ENCODE results near the gene INAFM2. TPM values are rescaled to one million over a fixed set of nuclear protein-coding genes. Genes with fewer than 3 reads are reported as not detected.

Gene INAFM2
- polyA plus RNA-seq, 2 of the 4 experiments (the other 2 are of a cell fraction) = 2.8 to 3.8 TPM

DNA sequence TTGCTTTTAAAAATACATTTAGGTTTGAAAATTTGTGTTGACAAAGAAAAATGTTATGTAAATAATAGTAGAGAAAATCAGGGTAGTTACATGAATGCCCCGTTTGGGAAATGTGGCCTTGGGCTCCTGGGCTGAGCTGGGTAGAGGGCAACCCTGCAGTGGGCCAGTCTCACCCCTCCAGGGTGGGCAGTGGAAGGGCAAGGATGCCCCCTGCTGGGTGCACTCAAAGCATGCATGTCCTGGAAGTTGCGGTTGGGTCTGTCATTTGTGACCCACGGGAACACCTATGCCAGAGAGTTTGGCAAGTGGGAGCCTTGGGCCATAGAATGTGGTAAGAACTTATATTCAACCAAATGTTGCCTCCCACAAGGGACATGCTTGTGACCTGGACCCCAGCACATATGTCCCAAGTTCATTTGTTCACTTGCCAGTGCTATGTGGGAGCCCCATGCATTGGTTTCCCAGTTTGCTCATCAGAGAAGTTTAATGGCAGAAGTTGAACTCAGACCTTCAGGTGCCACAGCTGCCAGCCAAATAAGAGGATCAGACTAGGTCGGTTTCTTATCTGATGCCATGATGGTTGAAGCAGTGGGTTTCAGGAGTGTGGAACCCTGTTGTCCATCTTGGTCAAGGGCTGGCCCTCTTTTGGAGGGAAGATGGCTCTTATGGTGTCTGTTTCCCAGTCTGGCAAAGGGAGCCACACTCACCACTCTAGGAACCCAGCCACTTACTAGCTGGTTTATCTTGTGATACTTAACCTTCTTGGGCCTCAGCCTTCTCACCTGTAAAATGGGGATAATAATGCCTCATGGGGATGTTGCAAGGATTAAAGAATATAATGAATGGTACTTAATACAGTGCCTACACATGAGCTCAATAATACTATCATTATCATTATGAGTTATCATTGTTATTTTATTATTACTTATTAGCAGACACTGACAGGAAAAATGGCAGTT, 13.2 kb upstream of the INAFM2 start:
- WGBS (ENCODE audit: missing lambda C conversion rate) = 8% methylated on average over 4 of the region's 4 CpGs
- Histone ChIP-seq H3K27ac (no peak overlapping the region), H3K4me1 (peaks cover 6% of the 10 kb centered on the region; the same call in 1 of the 3 replicates), H3K4me3 (no peak overlapping the region), H3K9me3 (no peaks in the 10 kb centered on the region), H3K4me2 (no peak overlapping the region)
- DNase-seq (ENCODE audit: low read depth in 1 of 2, low spot score in 1 of 2) (peak; percentile 45 to 51), FAIRE-seq (no peak), ATAC-seq (peak; percentile 58 to 90; a peak in 4 of 6 replicates)
- TF ChIP-seq, protein P1, sequence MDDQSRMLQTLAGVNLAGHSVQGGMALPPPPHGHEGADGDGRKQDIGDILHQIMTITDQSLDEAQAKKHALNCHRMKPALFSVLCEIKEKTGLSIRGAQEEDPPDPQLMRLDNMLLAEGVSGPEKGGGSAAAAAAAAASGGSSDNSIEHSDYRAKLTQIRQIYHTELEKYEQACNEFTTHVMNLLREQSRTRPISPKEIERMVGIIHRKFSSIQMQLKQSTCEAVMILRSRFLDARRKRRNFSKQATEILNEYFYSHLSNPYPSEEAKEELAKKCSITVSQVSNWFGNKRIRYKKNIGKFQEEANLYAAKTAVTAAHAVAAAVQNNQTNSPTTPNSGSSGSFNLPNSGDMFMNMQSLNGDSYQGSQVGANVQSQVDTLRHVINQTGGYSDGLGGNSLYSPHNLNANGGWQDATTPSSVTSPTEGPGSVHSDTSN (IDR thresholded peaks at IDR 0.05) = no peak
- TF ChIP-seq EHMT2 (IDR thresholded peaks at IDR 0.05; ENCODE audit: low read depth) = no peak
- TF ChIP-seq RAD21 (conservative IDR thresholded peaks at IDR 0.05 in 1 of 2, IDR thresholded peaks at IDR 0.05 in 1 of 2) = peak; percentile 73 to 88
- TF ChIP-seq, protein P2, sequence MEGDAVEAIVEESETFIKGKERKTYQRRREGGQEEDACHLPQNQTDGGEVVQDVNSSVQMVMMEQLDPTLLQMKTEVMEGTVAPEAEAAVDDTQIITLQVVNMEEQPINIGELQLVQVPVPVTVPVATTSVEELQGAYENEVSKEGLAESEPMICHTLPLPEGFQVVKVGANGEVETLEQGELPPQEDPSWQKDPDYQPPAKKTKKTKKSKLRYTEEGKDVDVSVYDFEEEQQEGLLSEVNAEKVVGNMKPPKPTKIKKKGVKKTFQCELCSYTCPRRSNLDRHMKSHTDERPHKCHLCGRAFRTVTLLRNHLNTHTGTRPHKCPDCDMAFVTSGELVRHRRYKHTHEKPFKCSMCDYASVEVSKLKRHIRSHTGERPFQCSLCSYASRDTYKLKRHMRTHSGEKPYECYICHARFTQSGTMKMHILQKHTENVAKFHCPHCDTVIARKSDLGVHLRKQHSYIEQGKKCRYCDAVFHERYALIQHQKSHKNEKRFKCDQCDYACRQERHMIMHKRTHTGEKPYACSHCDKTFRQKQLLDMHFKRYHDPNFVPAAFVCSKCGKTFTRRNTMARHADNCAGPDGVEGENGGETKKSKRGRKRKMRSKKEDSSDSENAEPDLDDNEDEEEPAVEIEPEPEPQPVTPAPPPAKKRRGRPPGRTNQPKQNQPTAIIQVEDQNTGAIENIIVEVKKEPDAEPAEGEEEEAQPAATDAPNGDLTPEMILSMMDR (IDR thresholded peaks at IDR 0.05) = peak; percentile 56
- peak; percentile 70 for TF ChIP-seq SMC3 (IDR thresholded peaks at IDR 0.05)
- POLR2A ChIA-PET = no interaction called here
- CTCF ChIA-PET = interaction anchor here (0.5 to 18.2 kb wide), 23 partner anchors 9 to 434 kb away, joined by 3 to 203 read pairs (median 4); partner anchors contain the start of genes ANKRD63, CCDC9B and INAFM2

DNA sequence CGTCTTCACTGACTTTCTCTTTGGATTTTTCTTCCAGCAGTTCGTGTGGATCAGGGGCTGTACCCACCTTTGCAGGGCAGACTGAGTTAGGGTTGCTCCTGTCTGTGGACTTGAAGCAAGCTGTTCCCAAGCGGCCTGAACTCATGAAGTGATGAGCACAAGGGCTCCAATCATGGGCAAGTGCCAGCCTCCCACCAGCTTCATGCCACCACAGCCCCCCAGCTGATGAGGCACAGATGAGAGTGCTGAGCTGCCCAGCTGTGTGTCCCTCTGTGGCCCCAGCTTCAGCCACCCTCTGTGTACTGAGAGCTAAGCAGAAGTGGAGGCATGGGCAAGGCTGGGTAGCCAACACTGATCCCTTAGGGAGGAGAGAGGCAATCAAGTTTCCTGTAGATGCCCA, 12.5 kb upstream of the INAFM2 start:
- Histone ChIP-seq H3K4me1 (peaks cover 6% of the 10 kb centered on the region; the same call in 1 of the 3 replicates), H3K9me3 (no peaks in the 10 kb centered on the region), H3K27ac (no peak overlapping the region), H3K4me3 (no peak overlapping the region), H3K4me2 (no peak overlapping the region)
- TF ChIP-seq, protein P3, sequence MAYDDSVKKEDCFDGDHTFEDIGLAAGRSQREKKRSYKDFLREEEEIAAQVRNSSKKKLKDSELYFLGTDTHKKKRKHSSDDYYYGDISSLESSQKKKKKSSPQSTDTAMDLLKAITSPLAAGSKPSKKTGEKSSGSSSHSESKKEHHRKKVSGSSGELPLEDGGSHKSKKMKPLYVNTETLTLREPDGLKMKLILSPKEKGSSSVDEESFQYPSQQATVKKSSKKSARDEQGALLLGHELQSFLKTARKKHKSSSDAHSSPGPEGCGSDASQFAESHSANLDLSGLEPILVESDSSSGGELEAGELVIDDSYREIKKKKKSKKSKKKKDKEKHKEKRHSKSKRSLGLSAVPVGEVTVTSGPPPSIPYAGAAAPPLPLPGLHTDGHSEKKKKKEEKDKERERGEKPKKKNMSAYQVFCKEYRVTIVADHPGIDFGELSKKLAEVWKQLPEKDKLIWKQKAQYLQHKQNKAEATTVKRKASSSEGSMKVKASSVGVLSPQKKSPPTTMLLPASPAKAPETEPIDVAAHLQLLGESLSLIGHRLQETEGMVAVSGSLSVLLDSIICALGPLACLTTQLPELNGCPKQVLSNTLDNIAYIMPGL (CRISPR knock-in tag; IDR thresholded peaks at IDR 0.05; ENCODE audit: borderline replicate concordance) = no peak
- TF ChIP-seq HEYL (CRISPR knock-in tag; IDR thresholded peaks at IDR 0.05) = no peak
- no peak for TF ChIP-seq RNF2 (IDR thresholded peaks at IDR 0.05; ENCODE audit: borderline replicate concordance, low read depth)
- TF ChIP-seq GATA3 (IDR thresholded peaks at IDR 0.05; ENCODE audit: borderline replicate concordance) = no peak
- no peak for TF ChIP-seq CHD4 (IDR thresholded peaks at IDR 0.05; ENCODE audit: borderline replicate concordance)
- TF ChIP-seq ZC3H11A (IDR thresholded peaks at IDR 0.05) = no peak
- no peak for TF ChIP-seq RFX5 (IDR thresholded peaks at IDR 0.05)
- TF ChIP-seq, protein P4, sequence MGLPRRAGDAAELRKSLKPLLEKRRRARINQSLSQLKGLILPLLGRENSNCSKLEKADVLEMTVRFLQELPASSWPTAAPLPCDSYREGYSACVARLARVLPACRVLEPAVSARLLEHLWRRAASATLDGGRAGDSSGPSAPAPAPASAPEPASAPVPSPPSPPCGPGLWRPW (IDR thresholded peaks at IDR 0.05) = no peak
- no peak for TF ChIP-seq FOSL2 (IDR thresholded peaks at IDR 0.05)
- no peak for TF ChIP-seq FOSL2 (CRISPR knock-in tag; IDR thresholded peaks at IDR 0.05)
- TF ChIP-seq, protein P5, sequence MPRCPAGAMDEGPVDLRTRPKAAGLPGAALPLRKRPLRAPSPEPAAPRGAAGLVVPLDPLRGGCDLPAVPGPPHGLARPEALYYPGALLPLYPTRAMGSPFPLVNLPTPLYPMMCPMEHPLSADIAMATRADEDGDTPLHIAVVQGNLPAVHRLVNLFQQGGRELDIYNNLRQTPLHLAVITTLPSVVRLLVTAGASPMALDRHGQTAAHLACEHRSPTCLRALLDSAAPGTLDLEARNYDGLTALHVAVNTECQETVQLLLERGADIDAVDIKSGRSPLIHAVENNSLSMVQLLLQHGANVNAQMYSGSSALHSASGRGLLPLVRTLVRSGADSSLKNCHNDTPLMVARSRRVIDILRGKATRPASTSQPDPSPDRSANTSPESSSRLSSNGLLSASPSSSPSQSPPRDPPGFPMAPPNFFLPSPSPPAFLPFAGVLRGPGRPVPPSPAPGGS (IDR thresholded peaks at IDR 0.05) = no peak
- TF ChIP-seq EHF (CRISPR knock-in tag; IDR thresholded peaks at IDR 0.05) = no peak
- TF ChIP-seq, protein P1 (IDR thresholded peaks at IDR 0.05) = no peak
- no peak for TF ChIP-seq ZSCAN20 (CRISPR knock-in tag; IDR thresholded peaks at IDR 0.05)
- TF ChIP-seq RARB (CRISPR knock-in tag; IDR thresholded peaks at IDR 0.05) = no peak
- no peak for TF ChIP-seq MAFK (IDR thresholded peaks at IDR 0.05; ENCODE audit: partially characterized antibody)
- TF ChIP-seq, protein P6, sequence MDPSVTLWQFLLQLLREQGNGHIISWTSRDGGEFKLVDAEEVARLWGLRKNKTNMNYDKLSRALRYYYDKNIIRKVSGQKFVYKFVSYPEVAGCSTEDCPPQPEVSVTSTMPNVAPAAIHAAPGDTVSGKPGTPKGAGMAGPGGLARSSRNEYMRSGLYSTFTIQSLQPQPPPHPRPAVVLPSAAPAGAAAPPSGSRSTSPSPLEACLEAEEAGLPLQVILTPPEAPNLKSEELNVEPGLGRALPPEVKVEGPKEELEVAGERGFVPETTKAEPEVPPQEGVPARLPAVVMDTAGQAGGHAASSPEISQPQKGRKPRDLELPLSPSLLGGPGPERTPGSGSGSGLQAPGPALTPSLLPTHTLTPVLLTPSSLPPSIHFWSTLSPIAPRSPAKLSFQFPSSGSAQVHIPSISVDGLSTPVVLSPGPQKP (IDR thresholded peaks at IDR 0.05; ENCODE audit: low read depth, low read length) = no peak
- TF ChIP-seq, protein P7, sequence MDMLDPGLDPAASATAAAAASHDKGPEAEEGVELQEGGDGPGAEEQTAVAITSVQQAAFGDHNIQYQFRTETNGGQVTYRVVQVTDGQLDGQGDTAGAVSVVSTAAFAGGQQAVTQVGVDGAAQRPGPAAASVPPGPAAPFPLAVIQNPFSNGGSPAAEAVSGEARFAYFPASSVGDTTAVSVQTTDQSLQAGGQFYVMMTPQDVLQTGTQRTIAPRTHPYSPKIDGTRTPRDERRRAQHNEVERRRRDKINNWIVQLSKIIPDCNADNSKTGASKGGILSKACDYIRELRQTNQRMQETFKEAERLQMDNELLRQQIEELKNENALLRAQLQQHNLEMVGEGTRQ (IDR thresholded peaks at IDR 0.05) = no peak
- TF ChIP-seq HOXB13 (CRISPR knock-in tag; IDR thresholded peaks at IDR 0.05; ENCODE audit: low read depth) = no peak
- TF ChIP-seq MAZ (IDR thresholded peaks at IDR 0.05; ENCODE audit: borderline replicate concordance, low read depth, low read length) = no peak
- ChIA-PET CTCF (interaction anchor here (0.9 to 18.2 kb wide), 14 partner anchors 8 to 111 kb away, joined by 3 to 203 read pairs (median 8); partner anchors contain the start of genes ANKRD63, CCDC9B and INAFM2), POLR2A (no interaction called here)
- no peak for ATAC-seq
- FAIRE-seq = no peak
- WGBS (ENCODE audit: missing lambda C conversion rate) = 0% methylated on average over 2 of the region's 3 CpGs
- no peak for DNase-seq (ENCODE audit: low read depth in 1 of 2, low spot score in 1 of 2)
